Fibroblast of skin of back (primary cell): ENCODE results near the gene PPIP5K1. TPM values are rescaled to one million over a fixed set of nuclear protein-coding genes. Genes with fewer than 3 reads are reported as not detected.
"Not testable (repeated sequence)": the region's sequence is repeated elsewhere in the genome, so short reads cannot be mapped to it uniquely, and the experiment has no call there.

Experiments used
- DNase-seq: peaks from one replicate; pipeline ENCODE4 v3.0.0-alpha.2; 2013
- polyA plus RNA-seq, 2 experiments: library from polyadenylated mRNA; unstranded; fragments of 120-200 nt; gene quantifications; one replicate each; pipeline ENCODE4 v1.2.1, GENCODE V29; 2013; ENCODE audit not compliant: insufficient read length in 2 of 2

Gene PPIP5K1
- 9.5 TPM for polyA plus RNA-seq (2013, experiment 1 of 2; ENCODE audit: insufficient read length)
- 7.1 TPM for polyA plus RNA-seq (2013, experiment 2 of 2; ENCODE audit: insufficient read length)

DNA sequence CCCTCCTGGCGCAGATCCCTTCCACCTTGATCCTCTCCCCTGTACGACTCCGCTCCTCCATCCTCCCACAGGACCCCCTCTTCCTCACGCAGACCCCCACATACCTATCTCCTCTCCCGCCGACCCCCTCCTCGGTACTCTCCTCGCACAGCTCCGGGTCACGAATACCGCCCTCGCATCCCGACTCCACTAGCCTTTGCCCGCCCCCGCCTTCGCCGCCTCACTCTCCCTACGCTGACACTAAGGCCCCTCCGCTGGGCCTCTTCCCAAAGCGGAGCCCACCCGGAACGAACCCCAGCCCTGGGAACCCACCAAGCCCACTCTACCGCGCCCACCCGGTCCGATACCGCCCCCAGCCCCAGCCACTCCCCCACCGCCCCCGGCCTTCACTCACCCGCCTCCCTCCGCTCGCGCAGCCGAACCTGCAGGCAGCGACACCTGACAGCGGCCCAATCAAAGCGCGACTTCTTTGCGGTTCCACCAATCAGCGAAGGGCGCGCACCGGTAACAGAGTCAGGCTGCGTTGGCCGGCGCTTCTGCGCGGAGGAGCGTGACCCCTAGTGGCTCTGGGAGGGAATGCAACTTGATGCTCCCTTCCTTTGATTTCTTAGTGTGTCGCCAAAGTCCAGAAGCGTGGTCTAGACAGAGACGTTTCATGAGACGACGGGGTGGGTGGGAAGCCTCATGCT lies at the start of gene PPIP5K1:
Gene PPIP5K1, minus strand, starts transcription at position 431 of the 689 bp plus-strand sequence. CDS start 5,704 bp downstream, outside the sequence.
- DNase-seq = not testable (repeated sequence)

DNA sequence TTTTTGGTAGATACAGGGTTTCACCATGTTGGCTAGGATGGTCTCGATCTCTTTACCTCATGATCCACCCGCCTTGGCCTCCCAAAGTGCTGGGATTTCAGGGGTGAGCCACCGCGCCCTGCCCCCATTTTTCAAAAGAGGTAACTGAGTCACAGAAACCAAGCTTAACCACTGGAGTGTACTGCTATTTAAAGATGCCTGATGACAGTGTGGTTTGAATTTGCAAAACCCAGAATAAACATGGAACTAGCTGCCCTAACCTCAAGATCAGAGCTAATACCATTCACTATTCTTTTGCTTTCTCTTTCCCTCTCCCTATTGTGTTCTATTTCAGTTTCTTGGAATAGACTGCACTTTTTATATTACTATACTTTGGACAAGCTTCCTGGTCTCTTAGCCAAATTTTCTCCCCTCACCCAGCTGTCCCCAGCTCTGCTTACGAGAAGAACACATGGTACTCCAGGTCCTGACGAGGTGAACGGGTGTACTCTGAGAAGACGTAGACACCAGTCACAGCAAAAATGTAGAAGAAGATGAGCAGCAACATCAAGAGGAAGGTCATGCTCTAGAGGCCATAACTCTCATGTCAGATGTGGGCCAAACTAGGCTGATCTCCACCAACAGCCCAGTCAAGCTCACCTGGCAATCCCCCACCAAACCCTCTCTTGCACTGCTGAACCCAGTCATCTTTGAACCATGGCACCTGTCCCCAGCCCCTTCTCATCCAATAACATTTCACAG lies 48.6 kb upstream of the PPIP5K1 start:
- not testable (repeated sequence) for DNase-seq

DNA sequence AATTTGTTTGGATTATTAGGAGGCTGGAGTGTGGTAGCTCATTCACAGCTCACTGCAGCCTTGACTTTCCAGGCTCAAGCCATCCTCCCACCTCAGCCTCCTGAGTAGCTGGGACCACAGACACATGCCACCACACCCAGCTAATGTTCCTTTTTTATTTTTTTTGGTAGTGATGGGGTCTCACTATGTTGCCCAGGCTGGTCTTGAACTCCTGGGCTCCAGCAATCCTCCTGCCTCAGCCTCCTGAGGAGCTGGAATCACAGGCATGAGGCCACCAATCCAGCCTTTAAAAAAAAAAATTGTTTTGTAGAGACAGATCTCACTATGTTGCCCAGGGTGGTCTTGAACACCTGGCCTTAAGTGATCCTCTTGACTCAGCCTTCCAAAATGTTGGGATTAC lies 36.9 kb upstream of the PPIP5K1 start:
- not testable (repeated sequence) for DNase-seq

DNA sequence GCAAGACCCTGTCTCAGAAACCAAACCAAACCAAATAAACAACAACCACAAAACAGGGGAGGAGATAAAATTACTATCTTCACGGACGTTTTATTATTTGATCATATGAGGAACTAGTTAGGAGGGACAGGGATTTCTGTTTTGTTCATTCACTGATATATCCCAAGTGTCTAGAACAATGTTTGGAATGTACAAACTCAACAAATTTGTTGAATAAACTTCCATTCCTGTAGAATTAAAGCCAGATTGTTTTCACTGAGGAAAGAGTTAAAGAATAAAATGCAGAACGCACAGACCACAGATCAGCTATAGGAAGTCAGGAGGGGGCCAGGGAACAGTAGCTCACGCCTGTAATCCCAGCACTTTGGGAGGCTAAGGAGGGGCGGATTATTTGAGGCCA lies 35.1 kb upstream of the PPIP5K1 start:
- peak; percentile 48 for DNase-seq

DNA sequence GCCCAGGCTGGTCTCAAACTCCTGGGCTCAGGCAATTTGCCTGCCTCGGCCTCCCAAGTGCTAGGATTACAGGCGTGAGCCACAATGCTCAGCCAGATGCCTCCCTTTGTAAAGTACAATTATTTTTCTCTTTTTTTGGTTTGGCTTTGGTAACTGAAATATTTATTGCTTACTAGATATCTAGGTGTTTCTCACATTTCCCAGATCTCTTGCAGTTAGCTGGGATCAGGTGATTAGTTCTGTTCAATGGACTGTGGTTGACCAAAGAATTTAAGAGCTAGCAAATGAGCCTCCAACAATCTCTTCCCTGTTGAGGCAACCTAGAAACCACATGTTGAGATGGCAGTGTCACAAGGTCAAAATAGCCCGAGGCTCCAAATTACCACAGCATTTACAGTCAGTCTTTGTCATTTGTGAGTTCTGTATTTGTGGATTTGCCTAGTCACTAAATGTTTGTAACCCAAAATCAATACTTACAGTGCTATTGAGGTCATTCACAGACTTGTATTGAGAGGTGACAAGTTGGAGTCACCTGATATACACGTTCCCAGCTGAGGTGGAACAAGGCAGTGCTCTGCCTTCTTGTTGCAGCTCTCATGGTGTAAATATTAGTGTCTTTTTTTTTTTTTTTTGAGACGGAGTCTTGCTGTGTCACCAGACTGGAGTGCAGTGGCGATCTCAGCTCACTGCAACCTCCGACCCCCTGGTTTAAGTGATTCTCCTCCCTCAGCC lies 32.2 kb upstream of the PPIP5K1 start:
- DNase-seq = not testable (repeated sequence)

DNA sequence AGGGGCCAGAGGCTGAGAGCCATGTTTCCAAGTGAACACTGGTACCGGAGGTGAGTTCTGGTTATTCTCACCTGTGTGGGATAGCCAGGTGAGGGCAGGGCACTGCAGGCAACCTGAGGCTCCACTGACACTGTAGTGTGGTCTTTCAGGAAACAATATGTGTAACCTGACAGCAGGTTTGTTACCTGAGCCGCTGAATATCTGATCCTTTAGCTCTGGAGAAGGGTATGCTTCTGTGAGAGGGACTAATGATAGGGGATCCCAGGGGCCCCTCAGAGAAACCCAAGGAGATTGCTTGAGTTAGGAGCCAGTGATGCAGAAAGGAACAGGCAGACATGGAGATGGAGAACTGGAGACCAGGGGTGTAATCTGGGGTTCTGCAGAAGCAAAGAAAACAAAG lies 28.7 kb upstream of the PPIP5K1 start, which contains the start of gene STRC:
Gene STRC, minus strand, starts transcription at position 101 of the 400 bp plus-strand sequence. Its CDS starts 78 bp downstream, at position 23.
- DNase-seq = not testable (repeated sequence)

DNA sequence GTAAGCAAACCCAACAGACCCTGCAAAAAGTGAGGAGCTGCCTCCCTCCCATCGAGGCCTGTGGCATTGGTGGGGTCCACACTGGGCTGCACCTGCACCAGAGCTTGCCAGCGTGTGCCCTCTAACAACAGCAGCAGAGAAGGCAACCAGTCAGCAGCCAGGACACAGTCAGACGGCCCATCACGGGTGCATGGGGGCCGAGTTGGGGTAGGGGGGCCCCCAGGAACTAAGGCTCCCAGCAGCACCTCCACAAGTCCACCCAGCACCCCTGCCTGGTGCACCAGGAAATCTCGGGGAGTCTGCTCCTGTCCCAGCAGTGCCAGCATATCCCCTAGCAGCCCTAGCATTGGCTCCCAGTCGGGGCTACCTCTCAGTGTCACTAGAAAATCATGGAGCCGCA lies 27.7 kb upstream of the PPIP5K1 start:
- DNase-seq = not testable (repeated sequence)

DNA sequence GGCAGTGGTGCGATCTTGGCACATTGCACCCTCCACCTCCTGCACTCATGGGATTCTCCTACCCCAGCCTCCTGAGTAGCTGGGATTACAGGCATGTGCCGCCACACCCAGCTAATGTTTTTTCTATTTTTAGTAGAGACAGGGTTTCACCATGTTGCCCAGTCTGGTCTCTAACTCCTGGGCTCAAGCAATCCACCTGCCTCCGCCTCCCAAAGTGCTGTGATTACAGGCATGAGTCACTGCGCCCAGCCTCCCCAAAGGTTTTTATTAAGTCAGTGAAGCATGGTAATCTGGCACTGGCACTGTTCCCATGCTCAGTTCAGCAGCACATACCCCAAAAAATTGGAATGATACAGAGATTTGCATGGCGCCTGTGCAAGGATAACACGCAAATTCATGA lies 12.2 kb upstream of the PPIP5K1 start:
- not testable (repeated sequence) for DNase-seq

DNA sequence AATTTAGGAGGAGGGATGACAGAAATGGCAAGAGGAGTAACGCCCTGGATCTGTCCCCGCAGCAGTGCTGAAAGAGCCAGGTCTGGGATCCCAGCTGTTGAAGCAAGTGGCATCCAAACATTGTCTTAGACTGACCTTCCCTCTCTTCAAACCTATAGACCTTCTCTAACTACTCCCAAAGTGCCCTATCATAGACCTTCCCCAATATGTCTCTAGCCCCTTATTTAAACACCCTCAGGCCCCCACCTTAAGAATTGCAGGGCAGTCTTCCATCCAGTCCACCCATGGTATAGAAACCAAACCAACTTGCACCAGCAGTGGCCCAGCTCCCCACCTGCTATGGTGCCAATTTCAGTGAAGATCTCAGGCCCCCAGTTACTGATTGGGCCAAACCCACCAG lies 10.2 kb upstream of the PPIP5K1 start:
- DNase-seq = not testable (repeated sequence)

DNA sequence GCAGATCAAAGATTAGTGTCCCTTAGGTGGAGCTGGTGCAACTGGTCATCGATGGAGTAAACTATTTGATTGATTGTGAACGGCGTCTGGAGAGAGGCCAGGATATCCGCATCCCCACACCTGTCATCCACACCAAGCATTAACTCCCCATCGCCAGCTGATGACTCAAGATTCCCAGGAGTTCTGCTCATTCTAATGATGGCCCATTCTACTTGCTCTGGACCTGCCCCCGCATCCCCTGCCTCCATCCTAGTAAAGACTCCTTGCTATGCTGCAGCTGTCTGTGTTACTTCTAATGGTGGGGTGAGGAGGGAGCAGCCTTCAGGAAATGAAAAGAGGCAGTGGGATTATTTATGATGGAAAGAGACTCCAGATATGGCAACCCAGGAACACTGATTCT lies 9.1 kb upstream of the PPIP5K1 start:
- DNase-seq = not testable (repeated sequence)

DNA sequence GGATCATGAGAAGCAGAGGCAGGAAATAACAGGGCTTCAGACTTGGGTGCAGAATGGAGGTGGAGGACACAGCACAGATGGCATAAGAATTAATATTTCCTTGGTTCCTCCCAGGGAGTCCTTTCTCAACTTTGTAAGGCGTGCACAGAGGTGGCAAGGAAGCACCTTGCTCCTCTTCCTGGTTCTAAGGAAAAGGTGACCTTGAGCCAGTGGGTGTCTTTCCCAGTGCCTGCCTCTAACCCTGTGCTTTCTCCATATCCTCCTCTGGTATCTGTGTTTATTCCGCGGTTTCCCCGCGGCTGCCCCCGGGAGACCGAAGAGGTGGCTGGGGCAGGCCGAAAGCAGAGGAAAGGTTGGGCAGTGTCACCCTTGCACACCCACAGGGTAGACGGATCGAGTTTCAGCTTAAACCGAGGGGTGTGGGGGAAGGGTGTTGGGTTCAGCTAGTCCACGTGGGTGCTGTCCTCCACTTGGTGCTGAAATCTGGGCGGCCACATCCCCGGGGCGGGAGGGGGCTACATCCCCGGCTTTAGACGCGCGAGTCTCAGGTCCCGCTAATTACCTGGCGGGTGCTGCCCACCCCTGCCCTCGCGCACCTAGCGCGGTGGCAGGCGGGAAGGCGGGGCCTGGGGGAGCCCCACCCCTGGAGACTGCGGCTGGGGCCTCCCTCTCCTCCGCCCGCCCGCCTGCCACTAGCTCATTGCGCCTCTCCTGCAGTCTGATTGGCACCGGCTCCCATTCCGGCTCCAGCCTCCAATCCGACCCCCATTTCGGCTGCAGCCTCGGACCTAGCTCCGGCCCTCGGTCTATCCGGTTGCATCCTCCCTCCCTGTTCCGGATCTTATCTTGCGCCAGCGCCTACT lies 3.6 kb upstream of the PPIP5K1 start, which contains the start of gene CKMT1B:
Gene CKMT1B, plus strand, starts transcription at position 700 of the 863 bp plus-strand sequence. CDS start 192 bp downstream, outside the sequence.
- not testable (repeated sequence) for DNase-seq

DNA sequence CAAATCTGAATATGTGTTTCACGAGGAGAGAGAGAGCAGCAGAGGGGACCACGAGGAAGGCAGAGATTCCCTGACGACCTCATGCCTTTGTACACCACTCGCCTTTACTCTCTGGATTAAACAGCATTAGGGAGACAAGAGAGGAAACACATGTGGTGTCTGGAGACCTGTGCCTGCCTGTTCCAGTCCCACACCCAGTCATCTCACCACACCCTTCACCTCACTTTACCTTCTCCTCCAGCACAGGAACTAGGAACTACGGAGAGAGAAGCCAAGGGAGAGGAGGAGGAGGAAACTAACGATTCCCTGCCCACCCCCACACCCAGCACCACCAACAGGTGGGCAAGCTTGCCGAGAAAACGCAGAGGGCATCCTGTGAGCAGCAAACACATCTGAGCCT lies 2.8 kb upstream of the PPIP5K1 start:
- DNase-seq = not testable (repeated sequence)

DNA sequence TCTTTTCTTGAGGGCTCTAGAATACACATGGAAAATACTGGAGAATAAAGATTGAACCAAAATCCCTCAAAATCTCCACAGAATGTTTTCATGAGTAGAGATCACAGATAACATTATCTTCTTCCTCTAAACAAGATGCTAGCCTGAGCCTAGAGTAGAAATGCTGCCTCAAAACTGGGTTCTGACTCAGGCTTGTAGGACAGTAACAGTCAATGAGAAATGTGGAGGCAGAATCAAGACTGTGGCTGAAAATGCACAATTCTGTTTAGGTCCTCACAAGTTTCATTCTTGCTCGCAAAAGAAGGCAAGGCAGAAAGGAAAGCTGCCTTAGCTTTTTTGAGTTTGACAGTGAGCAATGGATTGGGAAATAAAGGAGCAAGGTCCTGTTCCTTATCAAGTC lies 15.4 kb downstream of the PPIP5K1 start:
- DNase-seq = not testable (repeated sequence)

DNA sequence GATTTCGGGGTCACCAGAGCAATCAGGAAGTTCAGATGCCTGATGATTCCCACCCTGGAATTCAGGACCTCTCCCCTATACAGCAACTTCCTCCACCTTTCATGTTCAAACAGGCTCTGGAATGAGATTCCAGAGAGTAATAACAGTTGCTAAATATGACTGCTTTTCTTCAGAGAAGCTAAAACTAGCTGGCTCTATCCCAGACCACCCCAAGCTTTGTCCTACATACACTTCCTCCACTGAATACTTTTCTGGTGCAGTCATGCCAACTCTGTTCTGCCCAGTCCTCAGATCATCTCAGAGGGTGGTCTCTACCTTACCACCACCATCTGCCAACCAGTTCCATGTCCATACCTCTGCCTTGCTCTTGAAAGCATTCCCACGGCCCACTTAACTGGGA lies 23.4 kb downstream of the PPIP5K1 start:
- not testable (repeated sequence) for DNase-seq

DNA sequence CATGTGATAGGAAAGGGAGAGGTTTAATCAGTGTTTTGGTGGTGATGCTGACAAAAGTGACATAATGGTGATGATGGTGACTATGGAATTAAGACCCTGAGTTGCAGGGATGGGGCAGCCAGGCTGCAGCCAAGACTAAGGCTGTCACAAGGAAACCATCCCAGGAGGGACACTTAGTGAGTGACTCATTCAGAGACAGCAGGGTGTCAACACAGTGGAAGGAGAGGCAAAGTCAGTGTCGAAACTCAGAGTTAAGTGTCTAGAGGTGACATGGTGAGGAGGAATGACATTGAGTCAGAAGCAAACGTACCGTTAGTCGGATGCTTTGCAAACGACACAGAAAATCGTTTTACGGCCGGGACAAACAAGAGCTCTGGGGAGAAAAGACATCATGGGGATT lies 26.2 kb downstream of the PPIP5K1 start:
- DNase-seq = not testable (repeated sequence)

DNA sequence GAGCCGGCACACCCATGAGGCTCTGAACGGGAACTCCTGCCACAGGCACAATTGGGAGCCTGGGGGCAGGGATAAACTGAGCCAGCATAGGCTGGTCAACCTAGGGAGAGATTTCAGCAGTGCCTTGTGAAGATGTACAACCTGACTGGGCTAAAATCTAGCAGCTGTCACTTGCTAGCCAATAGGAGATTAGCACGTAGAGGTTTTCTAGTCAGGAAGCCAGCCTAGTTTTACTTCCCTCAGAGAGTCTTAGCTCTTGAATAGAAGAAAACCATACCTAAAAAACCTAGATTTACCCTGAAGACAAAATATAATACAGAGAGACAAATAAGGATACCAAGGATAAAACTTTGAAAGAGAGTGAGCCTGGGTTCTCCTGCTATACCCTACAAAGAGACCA lies 27.3 kb downstream of the PPIP5K1 start:
- DNase-seq = not testable (repeated sequence)

DNA sequence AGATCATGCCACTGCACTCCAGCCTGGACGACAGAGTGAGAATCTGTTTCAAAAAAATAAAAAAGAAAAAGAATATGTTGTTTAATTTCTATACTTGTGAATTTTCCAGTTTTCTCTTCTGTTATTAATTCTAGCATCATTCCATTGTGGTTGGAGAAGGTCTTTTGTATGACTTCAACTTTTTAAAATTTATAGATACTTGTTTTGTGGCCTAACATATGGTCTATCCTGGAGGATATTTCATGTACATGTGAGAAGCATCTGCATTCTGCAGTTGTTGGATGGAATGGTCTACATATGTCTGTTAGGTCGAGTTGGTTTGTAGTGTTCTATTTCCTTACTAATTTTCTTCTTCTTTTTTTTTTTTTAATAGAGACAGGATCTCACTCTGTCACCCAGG lies 37.0 kb downstream of the PPIP5K1 start:
- no peak for DNase-seq

DNA sequence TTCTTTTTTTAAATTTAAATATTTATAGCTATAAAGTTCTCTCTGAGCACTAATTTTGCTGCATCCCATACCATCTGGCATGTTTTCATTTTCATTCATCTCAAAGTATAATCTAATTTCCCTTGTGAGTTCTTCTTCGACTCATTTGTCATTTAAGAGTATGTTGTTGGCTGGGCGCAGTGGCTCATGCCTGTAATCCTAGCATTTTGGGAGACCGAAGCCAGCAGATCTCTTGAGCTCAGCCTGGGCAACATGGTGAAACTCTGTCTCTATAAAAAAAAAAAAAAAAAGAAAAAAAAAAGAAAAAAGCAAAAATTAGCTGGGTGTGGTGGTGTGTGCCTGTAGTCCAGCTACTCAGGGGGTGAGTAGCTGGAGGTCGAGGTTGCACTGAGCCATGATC lies 37.8 kb downstream of the PPIP5K1 start:
- DNase-seq = no peak

DNA sequence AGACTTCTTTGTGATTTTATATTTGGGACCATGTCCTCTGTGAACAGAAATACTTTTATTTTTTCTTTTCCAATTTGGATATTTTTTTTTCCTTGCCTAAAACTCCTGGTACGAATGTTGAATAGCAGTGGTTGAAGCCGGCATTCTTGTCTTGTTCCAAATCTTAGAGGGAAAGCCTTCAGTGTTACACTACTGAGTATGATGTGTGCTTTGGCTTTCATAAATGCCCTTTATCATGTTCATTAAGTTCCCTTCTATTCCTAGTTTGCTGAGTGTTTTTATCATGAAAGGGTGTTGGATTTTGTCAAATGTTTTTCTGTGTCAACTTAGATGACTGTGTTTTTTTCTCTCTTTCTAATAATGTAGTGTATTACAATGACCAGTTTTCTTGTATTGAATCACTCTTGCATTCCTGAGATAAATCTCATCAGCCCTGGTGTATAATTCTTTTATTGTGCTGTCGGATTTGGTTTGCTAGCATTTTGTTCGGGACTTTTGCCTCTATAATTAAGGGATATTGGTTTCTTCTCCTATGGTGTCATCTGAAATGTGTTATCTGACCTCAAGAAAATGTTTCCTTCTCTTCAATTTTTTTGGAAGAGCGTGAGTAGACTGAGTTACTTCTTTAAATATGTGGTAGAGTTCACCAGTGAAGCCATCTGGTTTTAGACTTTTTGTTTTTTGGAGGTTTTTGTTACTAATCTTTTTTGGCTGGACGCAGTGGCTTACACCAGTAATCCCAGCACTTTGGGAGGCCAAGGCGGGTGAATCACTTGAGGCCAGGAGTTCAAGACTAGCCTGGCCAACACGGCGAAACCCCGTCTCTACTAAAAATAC lies 39.3 kb downstream of the PPIP5K1 start:
- DNase-seq = peak; percentile 67

DNA sequence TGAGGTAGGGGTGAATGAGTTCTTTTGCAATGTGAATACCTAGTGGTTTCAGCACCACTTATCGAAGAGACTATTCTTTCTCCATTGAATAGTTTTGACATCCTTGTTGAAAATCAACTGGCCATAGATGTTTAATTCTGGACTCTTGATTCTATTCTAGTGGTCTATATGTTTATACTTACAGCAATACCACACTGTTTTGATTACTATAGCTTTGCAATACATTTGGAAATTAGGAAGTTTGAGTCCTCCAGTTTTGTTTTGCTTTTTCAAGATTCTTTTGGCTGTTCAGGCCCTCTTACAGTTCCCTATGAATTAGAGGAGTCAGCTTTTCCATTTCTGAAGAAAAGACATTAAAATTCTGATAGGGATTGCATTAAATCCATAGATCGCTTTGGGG lies 42.5 kb downstream of the PPIP5K1 start:
- DNase-seq = no peak

DNA sequence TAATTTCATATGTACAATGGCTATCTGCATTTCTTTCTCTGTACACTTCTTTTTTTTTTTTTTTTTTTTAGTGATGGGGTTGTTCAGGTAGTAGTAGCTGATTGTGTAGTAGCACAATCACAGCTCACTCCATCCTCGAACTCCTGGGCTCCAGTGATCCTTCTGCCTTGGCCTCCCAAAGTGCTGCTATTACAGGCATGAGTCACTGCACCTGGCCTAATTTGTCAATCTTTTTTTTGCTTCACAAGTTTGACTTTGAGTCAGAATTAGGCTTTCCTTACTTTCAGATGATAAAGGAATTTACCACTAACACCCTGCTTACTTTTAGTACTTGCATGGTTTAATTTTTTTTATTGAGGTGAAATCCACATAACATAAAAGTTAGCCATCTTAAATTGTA lies 44.6 kb downstream of the PPIP5K1 start:
- no peak for DNase-seq
